Mammary epithelial cell (primary cell): ENCODE data around the gene ZBTB45.

Experiments
- EZH2 ChIP-seq: IDR thresholded peaks from 2 replicates; pipeline ENCODE4 v1.6.1; 2012; ENCODE audit warnings: low read length, inconsistent platforms, borderline replicate concordance
- TF ChIP-seq, protein P1 (sequence below), 2 donors: IDR thresholded peaks in 1 of 2; conservative IDR thresholded peaks in 1 of 2; 2 replicates each; pipeline ENCODE4 v1.5.1; 2011 to 2012; ENCODE audit warnings: inconsistent platforms in 2 of 2, low read length in 2 of 2, mild to moderate bottlenecking in 2 of 2, control low read depth in 1 of 2, low read depth in 1 of 2; ENCODE audit not compliant: insufficient read depth in 1 of 2; ENCODE audit errors: extremely low read depth in 1 of 2

DNA sequence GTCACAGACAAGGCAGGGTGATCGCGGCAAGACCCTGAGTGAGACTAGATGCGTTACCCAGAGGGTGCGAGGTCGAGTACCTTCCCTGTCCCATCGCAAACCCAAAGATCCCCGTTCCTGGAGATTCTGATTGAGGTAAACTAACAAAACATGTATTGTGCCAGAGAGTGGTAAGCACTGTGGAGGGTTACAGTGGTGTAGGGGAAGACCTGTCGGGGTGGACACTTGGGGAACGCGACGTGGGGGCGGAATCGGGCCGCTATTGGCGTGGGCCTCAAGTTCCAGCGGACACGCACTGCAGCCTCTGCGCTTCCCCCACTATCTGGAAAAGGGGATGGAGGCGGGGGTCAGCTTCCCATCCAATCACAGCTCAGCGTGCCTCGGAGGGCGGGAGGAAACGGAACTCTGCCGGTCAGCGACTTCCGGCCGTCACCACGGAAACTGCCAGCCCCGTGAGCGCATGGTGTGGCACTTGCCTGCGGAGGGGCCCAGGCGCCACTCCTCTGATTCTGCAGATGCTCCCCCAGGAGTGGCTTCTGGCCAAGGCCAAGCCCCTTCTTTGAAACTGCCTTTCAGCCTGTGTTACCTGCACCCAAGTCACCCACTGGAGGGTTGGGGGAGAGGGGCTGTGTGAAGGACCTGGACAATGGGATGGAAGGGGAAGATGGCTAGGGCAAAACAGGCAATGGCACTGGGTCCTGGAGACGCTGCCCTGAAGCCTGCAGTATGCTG is 39.8 kb upstream of the ZBTB45 start:
- TF ChIP-seq, protein P1, sequence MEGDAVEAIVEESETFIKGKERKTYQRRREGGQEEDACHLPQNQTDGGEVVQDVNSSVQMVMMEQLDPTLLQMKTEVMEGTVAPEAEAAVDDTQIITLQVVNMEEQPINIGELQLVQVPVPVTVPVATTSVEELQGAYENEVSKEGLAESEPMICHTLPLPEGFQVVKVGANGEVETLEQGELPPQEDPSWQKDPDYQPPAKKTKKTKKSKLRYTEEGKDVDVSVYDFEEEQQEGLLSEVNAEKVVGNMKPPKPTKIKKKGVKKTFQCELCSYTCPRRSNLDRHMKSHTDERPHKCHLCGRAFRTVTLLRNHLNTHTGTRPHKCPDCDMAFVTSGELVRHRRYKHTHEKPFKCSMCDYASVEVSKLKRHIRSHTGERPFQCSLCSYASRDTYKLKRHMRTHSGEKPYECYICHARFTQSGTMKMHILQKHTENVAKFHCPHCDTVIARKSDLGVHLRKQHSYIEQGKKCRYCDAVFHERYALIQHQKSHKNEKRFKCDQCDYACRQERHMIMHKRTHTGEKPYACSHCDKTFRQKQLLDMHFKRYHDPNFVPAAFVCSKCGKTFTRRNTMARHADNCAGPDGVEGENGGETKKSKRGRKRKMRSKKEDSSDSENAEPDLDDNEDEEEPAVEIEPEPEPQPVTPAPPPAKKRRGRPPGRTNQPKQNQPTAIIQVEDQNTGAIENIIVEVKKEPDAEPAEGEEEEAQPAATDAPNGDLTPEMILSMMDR (conservative IDR thresholded peaks at IDR 0.05 in 1 of 2, IDR thresholded peaks at IDR 0.05 in 1 of 2; ENCODE audit: extremely low read depth in 1 of 2, insufficient read depth in 1 of 2, low read depth in 1 of 2, low read length in 2 of 2): no peak
- no peak for TF ChIP-seq EZH2
